NT2/D1 (cell line): ENCODE measurements around the gene DCBLD2.

Experiments used
- SUZ12 ChIP-seq: IDR thresholded peaks from 2 replicates; pipeline ENCODE4 v1.6.1; 2011; ENCODE audit not compliant: insufficient read length, insufficient read depth; ENCODE audit errors: extremely low read depth
- YY1 ChIP-seq: IDR thresholded peaks from 2 replicates; pipeline ENCODE4 v1.6.1; 2011; ENCODE audit not compliant: insufficient read length, insufficient read depth
- ZNF274 ChIP-seq: IDR thresholded peaks from 2 replicates; pipeline ENCODE4 v1.6.1; 2011; ENCODE audit warnings: mild to moderate bottlenecking, low read depth, low read length

- TF ChIP-seq SUZ12 (no peak), YY1 (no peak), ZNF274 (no peak)
Observed at GRCh38 chr3:98807011-98807410, 94.5 kb downstream of the DCBLD2 start.
